Keratinocyte (primary cell): Measurements from ENCODE around the gene METRNL. TPM values are rescaled to one million over a fixed set of nuclear protein-coding genes. Genes with fewer than 3 reads are reported as not detected.
"Not testable (repeated sequence)": the region's sequence is repeated elsewhere in the genome, so short reads cannot be mapped to it uniquely, and the experiment has no call there.

ENCODE experiments used
- DNase-seq: peaks from one replicate; pipeline ENCODE4 v3.0.0-alpha.2; 2011; ENCODE audit warnings: low read depth, missing footprints, low spot score
- FAIRE-seq: peaks from 2 replicates; lab custom pipeline; 2011; peaks lifted over from hg19 to GRCh38; lab: Jason Lieb, UNC
- H2AFZ ChIP-seq: 2 replicates; pipeline ENCODE4 v1.6.0; 2012; ENCODE audit warnings: low read length, control low read depth, inconsistent platforms; ENCODE audit not compliant: control insufficient read depth
- H3K27ac ChIP-seq: 2 replicates; pipeline ENCODE4 v1.5.1; 2011; ENCODE audit warnings: low read length; ENCODE audit not compliant: control insufficient read depth, insufficient read depth
- H3K27me3 ChIP-seq: 3 replicates; pipeline ENCODE4 v1.6.0; 2011; ENCODE audit warnings: low read length; ENCODE audit not compliant: control insufficient read depth, insufficient read depth; ENCODE audit errors: extremely low read depth
- H3K36me3 ChIP-seq, 2 experiments: 2 replicates in 1 of 2; 3 replicates in 1 of 2; pipeline ENCODE4 v1.5.1; 2011; ENCODE audit warnings: low read length in 2 of 2, mild to moderate bottlenecking in 1 of 2; ENCODE audit not compliant: control insufficient read depth in 2 of 2, insufficient read depth in 2 of 2; ENCODE audit errors: extremely low read depth in 1 of 2
- H3K4me1 ChIP-seq: 3 replicates; pipeline ENCODE4 v1.5.1; 2011; ENCODE audit warnings: low read length; ENCODE audit not compliant: control insufficient read depth, insufficient read depth; ENCODE audit errors: extremely low read depth
- H3K4me2 ChIP-seq: 3 replicates; pipeline ENCODE4 v1.6.0; 2011; ENCODE audit warnings: low read depth, low read length; ENCODE audit not compliant: control insufficient read depth, insufficient read depth; ENCODE audit errors: extremely low read depth
- H3K4me3 ChIP-seq, 3 experiments: fragments of 200-600 bp in 1 of 3; sonication (generic) in 1 of 3; 2 replicates in 2 of 3; 3 replicates in 1 of 3; pipeline ENCODE4 v1.5.1; 2011 to 2016; ENCODE audit warnings: low read length in 3 of 3, mild to moderate bottlenecking in 3 of 3, control low read depth in 2 of 3, inconsistent platforms in 1 of 3, low read depth in 1 of 3, mixed read lengths in 1 of 3, mixed run types in 1 of 3, moderate library complexity in 1 of 3; ENCODE audit not compliant: control insufficient read depth in 2 of 3, insufficient read depth in 2 of 3; ENCODE audit errors: extremely low read depth in 1 of 3
- H3K79me2 ChIP-seq: 2 replicates; pipeline ENCODE4 v1.6.0; 2012; ENCODE audit warnings: low read length; ENCODE audit not compliant: control insufficient read depth, insufficient read depth
- H3K9ac ChIP-seq: 3 replicates; pipeline ENCODE4 v1.6.0; 2011; ENCODE audit warnings: low read length; ENCODE audit not compliant: control insufficient read depth, insufficient read depth; ENCODE audit errors: extremely low read depth
- H3K9me1 ChIP-seq: 3 replicates; pipeline ENCODE4 v1.6.0; 2011; ENCODE audit warnings: low read length; ENCODE audit not compliant: control insufficient read depth, insufficient read depth; ENCODE audit errors: extremely low read depth
- H3K9me3 ChIP-seq: 2 replicates; pipeline ENCODE4 v1.5.1; 2012; ENCODE audit warnings: low read depth, low read length; ENCODE audit not compliant: control insufficient read depth
- H4K20me1 ChIP-seq: 3 replicates; pipeline ENCODE4 v1.6.0; 2011; ENCODE audit warnings: low read length; ENCODE audit not compliant: control insufficient read depth, insufficient read depth; ENCODE audit errors: extremely low read depth
- EZH2 ChIP-seq: IDR thresholded peaks from one replicate; pipeline ENCODE4 v1.6.1; 2012; ENCODE audit warnings: inconsistent platforms, mild to moderate bottlenecking, low read length, moderate library complexity
- dilution Hi-C: fragments of 300-500 bp; cut with MboI; formaldehyde crosslinking; loops from one replicate; pipeline ENCODE4 v1.7.0; 2020; ENCODE audit warnings: low sequenced_read_pairs; ENCODE audit not compliant: extremely low pct_ligation_motif_present
- polyA plus RNA-seq, 5 experiments: library from polyadenylated mRNA; depleted of rRNA in 3 of 5; stranded (reverse) in 3 of 5; stranded (forward) in 1 of 5; unstranded in 1 of 5; fragments of >200 nt; gene quantifications; 1 replicate in 1 of 5; 2 replicates in 3 of 5; 3 replicates in 1 of 5; pipeline versions ENCODE4 v1.2.1 to v1.2.3, GENCODE V29; 2011 to 2012; ENCODE audit warnings: missing spikeins in 2 of 5, low read depth in 1 of 5, low replicate concordance in 1 of 5
- TF ChIP-seq, protein P1 (sequence below), 3 experiments: IDR thresholded peaks in 1 of 3; conservative IDR thresholded peaks in 1 of 3; optimal IDR thresholded peaks in 1 of 3; 2 replicates in 2 of 3; 3 replicates in 1 of 3; pipeline versions ENCODE3 to v1.5.1; 2011; ENCODE audit warnings: low read length in 3 of 3, mild to moderate bottlenecking in 3 of 3, moderate library complexity in 2 of 3, control low read depth in 1 of 3, inconsistent platforms in 1 of 3; ENCODE audit not compliant: insufficient read depth in 2 of 3; ENCODE audit errors: extremely low read depth in 1 of 3

Gene METRNL
- polyA plus RNA-seq, 1 donor (not counting 4 experiments of a cell fraction or from before 2014, with no cell fraction given), result 3.1 TPM

DNA sequence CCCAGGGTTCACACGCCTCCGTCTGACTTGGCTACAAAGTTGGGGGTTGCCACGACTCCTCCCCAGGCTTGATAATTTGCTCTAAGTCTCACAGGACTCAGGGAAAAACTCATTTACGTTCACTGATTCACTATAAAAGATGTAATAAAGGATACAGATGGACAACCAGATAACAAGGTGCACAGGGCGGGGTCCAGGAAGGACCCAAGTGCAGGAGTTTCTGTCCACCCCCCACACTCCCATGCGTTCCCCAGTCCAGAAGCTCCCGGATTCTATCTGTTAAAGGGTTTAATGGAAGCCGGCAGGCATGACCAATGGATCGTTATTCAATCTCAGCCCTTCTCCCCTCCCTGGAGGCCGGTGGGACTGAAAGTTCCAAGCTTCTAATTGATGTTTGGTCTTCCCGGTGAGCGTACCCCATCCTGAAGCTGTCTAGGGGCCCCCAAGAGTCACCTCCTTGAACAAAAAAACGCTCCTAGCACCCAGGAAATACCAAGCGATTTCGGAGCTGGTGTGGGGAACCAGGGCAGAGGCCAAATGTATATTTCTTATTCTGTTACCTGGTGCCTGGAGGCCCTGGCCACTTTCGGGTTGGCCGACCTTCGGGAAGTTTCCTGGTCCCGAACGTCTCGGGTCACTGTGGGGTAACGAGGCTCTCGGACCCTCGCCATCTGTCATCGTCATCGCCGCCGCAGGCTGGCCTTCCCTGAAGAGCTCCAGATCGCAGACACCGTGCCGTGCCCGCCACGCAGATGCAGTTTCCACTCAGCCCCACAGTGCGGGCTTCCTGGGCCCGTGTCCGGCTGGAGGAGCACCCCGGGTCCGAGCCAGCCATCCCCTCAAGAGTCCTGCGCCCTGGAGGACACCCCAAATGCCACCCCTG is 13.5 kb upstream of the METRNL start:
- H3K27ac ChIP-seq, result no peak overlapping the region
- H3K4me2 ChIP-seq, result no peak overlapping the region
- no peak for DNase-seq

DNA sequence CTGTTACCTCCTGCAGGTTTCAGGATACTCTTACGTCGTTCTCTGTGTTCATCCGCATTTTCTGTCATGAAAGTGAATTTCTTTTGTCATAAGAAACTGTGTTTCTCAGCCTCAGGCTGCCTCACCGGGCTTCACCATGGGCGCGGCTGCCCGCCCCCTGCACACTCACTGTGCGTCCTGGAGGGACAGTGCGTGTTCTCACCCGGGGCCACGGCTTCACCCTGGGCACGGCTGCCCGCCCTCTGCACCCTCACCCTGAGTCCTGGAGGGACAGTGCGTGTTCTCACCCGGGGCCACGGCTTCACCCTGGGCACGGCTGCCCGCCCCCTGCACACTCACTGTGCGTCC is 12.9 kb upstream of the METRNL start:
- H3K9ac ChIP-seq, H3K4me3 ChIP-seq, H3K4me1 ChIP-seq, DNase-seq, H3K27ac ChIP-seq, FAIRE-seq, H3K9me1 ChIP-seq, H2AFZ ChIP-seq, H3K9me3 ChIP-seq, H3K79me2 ChIP-seq, H4K20me1 ChIP-seq, H3K4me2 ChIP-seq, H3K36me3 ChIP-seq, dilution Hi-C loops: not testable (repeated sequence)
- H3K27me3 ChIP-seq, result peaks cover 26% of the 10 kb centered on the region

More for the DNA sequence above, 13.5 kb upstream of the METRNL start:
- no peaks in the 10 kb centered on the region for H3K79me2 ChIP-seq
- dilution Hi-C loops, result no loop called here
- H3K27me3 ChIP-seq, result peaks cover 26% of the 10 kb centered on the region
- H3K9me1 ChIP-seq, result no peaks in the 10 kb centered on the region
- H3K4me1 ChIP-seq, result peaks cover 3% of the 10 kb centered on the region
- TF ChIP-seq EZH2, result no peak
- TF ChIP-seq, protein P1, sequence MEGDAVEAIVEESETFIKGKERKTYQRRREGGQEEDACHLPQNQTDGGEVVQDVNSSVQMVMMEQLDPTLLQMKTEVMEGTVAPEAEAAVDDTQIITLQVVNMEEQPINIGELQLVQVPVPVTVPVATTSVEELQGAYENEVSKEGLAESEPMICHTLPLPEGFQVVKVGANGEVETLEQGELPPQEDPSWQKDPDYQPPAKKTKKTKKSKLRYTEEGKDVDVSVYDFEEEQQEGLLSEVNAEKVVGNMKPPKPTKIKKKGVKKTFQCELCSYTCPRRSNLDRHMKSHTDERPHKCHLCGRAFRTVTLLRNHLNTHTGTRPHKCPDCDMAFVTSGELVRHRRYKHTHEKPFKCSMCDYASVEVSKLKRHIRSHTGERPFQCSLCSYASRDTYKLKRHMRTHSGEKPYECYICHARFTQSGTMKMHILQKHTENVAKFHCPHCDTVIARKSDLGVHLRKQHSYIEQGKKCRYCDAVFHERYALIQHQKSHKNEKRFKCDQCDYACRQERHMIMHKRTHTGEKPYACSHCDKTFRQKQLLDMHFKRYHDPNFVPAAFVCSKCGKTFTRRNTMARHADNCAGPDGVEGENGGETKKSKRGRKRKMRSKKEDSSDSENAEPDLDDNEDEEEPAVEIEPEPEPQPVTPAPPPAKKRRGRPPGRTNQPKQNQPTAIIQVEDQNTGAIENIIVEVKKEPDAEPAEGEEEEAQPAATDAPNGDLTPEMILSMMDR (optimal IDR thresholded peaks at IDR 0.05 in 1 of 3, IDR thresholded peaks at IDR 0.05 in 1 of 3, conservative IDR thresholded peaks at IDR 0.05 in 1 of 3; ENCODE audit: extremely low read depth in 1 of 3, insufficient read depth in 2 of 3, low read length in 3 of 3), result no peak
- FAIRE-seq, result no peak
- no peak overlapping the region for H2AFZ ChIP-seq
- H3K9ac ChIP-seq, result no peak overlapping the region
- no peak overlapping the region for H3K4me3 ChIP-seq
- no peaks in the 10 kb centered on the region for H3K9me3 ChIP-seq
- H3K36me3 ChIP-seq, result no peaks in the 10 kb centered on the region
- H4K20me1 ChIP-seq, result no peaks in the 10 kb centered on the region
